HepG2 (cell line): ENCODE data around the gene HCFC1R1. TPM values are rescaled to one million over a fixed set of nuclear protein-coding genes. Genes with fewer than 3 reads are reported as not detected.

Experiments used
- ATAC-seq: fragments of 200-7000 bp; cut with Tn5 transposase; 3 replicates; pipeline ENCODE4 v1.9.1; 2020; ENCODE audit warnings: mild to moderate bottlenecking, moderate library complexity
- BruUV-seq: library from RNA; stranded (reverse); fragments of 400-500 nt; replicated peaks from 2 replicates; lab custom pipeline; 2021; lab: Mats Ljungman, UMichigan
- CTCF ChIA-PET: fragments of 300-600 bp; formaldehyde crosslinking; extraction: SDS; loops from one replicate; lab custom pipeline; 2021; ENCODE audit warnings: low total read pairs, inconsistent platforms, low intra/inter-chr PET ratio; lab: Yijun Ruan, JAX
- POLR2A ChIA-PET: fragments of 350-600 bp; sonication (Branson Sonifier 250); formaldehyde crosslinking; loops from one replicate; lab custom pipeline; 2020; ENCODE audit warnings: antibody characterized with exemption, inconsistent platforms; lab: Yijun Ruan, JAX
- DNase-seq: peaks from one replicate; pipeline ENCODE4 v3.0.0-alpha.2; 2015; ENCODE audit warnings: low spot score
- FAIRE-seq: peaks from 3 replicates; lab custom pipeline; 2011; peaks lifted over from hg19 to GRCh38; lab: Jason Lieb, UNC
- H2AFZ ChIP-seq: one replicate; pipeline ENCODE4 v1.6.1; 2011; ENCODE audit warnings: low read length, inconsistent platforms
- H3K27ac ChIP-seq: fragments of 300-600 bp; 3 replicates; pipeline ENCODE4 v1.8.0; 2011; ENCODE audit warnings: mixed run types, mild to moderate bottlenecking, mixed read lengths, low read length, inconsistent platforms; ENCODE audit not compliant: insufficient read depth; ENCODE audit errors: extremely low read length
- H3K27me3 ChIP-seq, 2 experiments: fragments of 200-600 bp in 1 of 2; 2 replicates in 1 of 2; 3 replicates in 1 of 2; pipeline versions ENCODE4 v1.6.0 to v1.8.0; 2011; ENCODE audit warnings: low read length in 2 of 2, mild to moderate bottlenecking in 2 of 2, moderate library complexity in 2 of 2, inconsistent platforms in 1 of 2; ENCODE audit not compliant: insufficient read depth in 2 of 2, control insufficient read depth in 1 of 2
- H3K36me3 ChIP-seq, 2 experiments: fragments of 200-600 bp in 1 of 2; replicated peaks in 1 of 2; 2 replicates in 1 of 2; 3 replicates in 1 of 2; pipeline versions ENCODE4 v1.5.1 to v1.8.0; 2011; ENCODE audit warnings: low read length in 2 of 2, inconsistent platforms in 1 of 2; ENCODE audit not compliant: insufficient read depth in 2 of 2, control insufficient read depth in 1 of 2
- H3K4me1 ChIP-seq: 2 replicates; pipeline ENCODE4 v1.5.1; 2012; ENCODE audit warnings: low read length, inconsistent platforms; ENCODE audit not compliant: insufficient read depth
- H3K4me2 ChIP-seq: 2 replicates; pipeline ENCODE4 v1.6.0; 2011; ENCODE audit warnings: low read depth, low read length, inconsistent platforms
- H3K4me3 ChIP-seq, 3 experiments: fragments of 200-600 bp in 1 of 3; sonication (generic), shearing (Covaris generic) in 1 of 3; replicated peaks in 1 of 3; 2 replicates each; pipeline ENCODE4 v1.5.1; 2011 to 2016; ENCODE audit warnings: low read length in 3 of 3, inconsistent platforms in 2 of 3, low read depth in 2 of 3, mild to moderate bottlenecking in 2 of 3, control low read depth in 1 of 3, mixed read lengths in 1 of 3; ENCODE audit not compliant: insufficient read depth in 1 of 3
- H3K79me2 ChIP-seq: one replicate; pipeline ENCODE4 v1.6.1; 2011; ENCODE audit warnings: low read length, inconsistent platforms; ENCODE audit not compliant: insufficient read depth
- H3K9ac ChIP-seq: 2 replicates; pipeline ENCODE4 v1.6.0; 2011; ENCODE audit warnings: mild to moderate bottlenecking, low read depth, low read length, inconsistent platforms; ENCODE audit not compliant: insufficient read depth
- H3K9me3 ChIP-seq: 2 replicates; pipeline ENCODE4 v1.5.1; 2012; ENCODE audit warnings: mild to moderate bottlenecking, low read length
- H4K20me1 ChIP-seq: 2 replicates; pipeline ENCODE4 v1.6.0; 2011; ENCODE audit warnings: inconsistent platforms, mild to moderate bottlenecking, low read length, moderate library complexity; ENCODE audit not compliant: insufficient read depth
- CENPBD1 ChIP-seq: sonication (generic); formaldehyde crosslinking; IDR thresholded peaks from 2 replicates; pipeline ENCODE4 v1.8.0; 2022; ENCODE audit warnings: missing genetic modification reagents, low read depth, mild to moderate bottlenecking, borderline replicate concordance
- DBP ChIP-seq: sonication (generic); formaldehyde crosslinking; IDR thresholded peaks from 2 replicates; pipeline ENCODE4 v1.4.0; 2020; ENCODE audit warnings: missing genetic modification reagents; ENCODE audit errors: not compliant biosample characterization
- DNMT1 ChIP-seq: sonication (generic); formaldehyde crosslinking; IDR thresholded peaks from 2 replicates; pipeline ENCODE4 v1.5.1; 2020; ENCODE audit warnings: mild to moderate bottlenecking, missing genetic modification reagents
- ERF ChIP-seq: IDR thresholded peaks from 2 replicates; pipeline ENCODE4 v1.6.1; 2018; ENCODE audit warnings: missing biosample characterization, missing genetic modification reagents
- HNRNPL ChIP-seq: fragments of 200-400 bp; formaldehyde crosslinking; IDR thresholded peaks from 2 replicates; pipeline ENCODE4 v1.6.1; 2017; ENCODE audit warnings: mild to moderate bottlenecking, low read depth, low read length
- HOXA5 ChIP-seq: sonication (generic); formaldehyde crosslinking; IDR thresholded peaks from 2 replicates; pipeline ENCODE4 v1.4.0; 2020; ENCODE audit warnings: missing genetic modification reagents
- KLF13 ChIP-seq: sonication (generic); formaldehyde crosslinking; IDR thresholded peaks from 2 replicates; pipeline ENCODE4 v1.4.0; 2020; ENCODE audit warnings: mild to moderate bottlenecking, missing genetic modification reagents
- MXI1 ChIP-seq: IDR thresholded peaks from 3 replicates; pipeline ENCODE4 v1.6.1; 2012; ENCODE audit warnings: low read depth, low read length, inconsistent platforms, borderline replicate concordance
- NFE2 ChIP-seq: sonication (generic); formaldehyde crosslinking; IDR thresholded peaks from 2 replicates; pipeline ENCODE4 v1.4.0; 2020; ENCODE audit warnings: missing genetic modification reagents
- PAF1 ChIP-seq: IDR thresholded peaks from 2 replicates; pipeline ENCODE4 v1.6.1; 2016; ENCODE audit warnings: missing genetic modification reagents, missing compliant biosample characterization
- PATZ1 ChIP-seq: sonication (generic); formaldehyde crosslinking; IDR thresholded peaks from 2 replicates; pipeline ENCODE4 v1.4.0; 2020; ENCODE audit warnings: missing genetic modification reagents
- PCBP2 ChIP-seq: fragments of 200-400 bp; formaldehyde crosslinking; optimal IDR thresholded peaks from 2 replicates; pipeline ENCODE3; 2018; ENCODE audit warnings: low read length, low read depth; ENCODE audit not compliant: poor library complexity, severe bottlenecking
- PLSCR1 ChIP-seq: sonication (generic); formaldehyde crosslinking; IDR thresholded peaks from 2 replicates; pipeline ENCODE4 v1.5.0; 2020; ENCODE audit warnings: missing genetic modification reagents, mild to moderate bottlenecking, borderline replicate concordance
- REXO4 ChIP-seq: sonication (generic); formaldehyde crosslinking; IDR thresholded peaks from 2 replicates; pipeline ENCODE4 v1.8.0; 2022; ENCODE audit warnings: missing genetic modification reagents, mild to moderate bottlenecking, borderline replicate concordance
- SMARCC2 ChIP-seq: fragments of 450-650 bp; IDR thresholded peaks from 2 replicates; pipeline ENCODE4 v1.6.1; 2017; ENCODE audit warnings: antibody characterized with exemption, mild to moderate bottlenecking
- TEAD3 ChIP-seq: optimal IDR thresholded peaks from 2 replicates; pipeline ENCODE3; 2016; ENCODE audit warnings: borderline replicate concordance
- ZSCAN30 ChIP-seq: sonication (generic); formaldehyde crosslinking; IDR thresholded peaks from 2 replicates; pipeline ENCODE4 v1.5.0; 2020; ENCODE audit warnings: mild to moderate bottlenecking, missing genetic modification reagents
- WGBS: methylation state at CpG from one replicate; pipeline ENCODE4 v1.1.6; 2017; ENCODE audit warnings: low lambda C conversion rate; 5-methylcytosine and 5-hydroxymethylcytosine counted together
- in situ Hi-C: cut with HindIII; loops from 2 replicates; pipeline ENCODE4 v1.10.0; 2017; ENCODE audit warnings: low pct_unique_long_range_greater_than_20kb; ENCODE audit not compliant: extremely low pct_ligation_motif_present
- intact Hi-C: fragments of 100-400 bp; cut with micrococcal nuclease; formaldehyde crosslinking; loops from one replicate; pipeline ENCODE4 v1.10.0; 2022; ENCODE audit not compliant: unreplicated experiment
- polyA plus RNA-seq, 8 experiments: library from polyadenylated mRNA; depleted of rRNA in 3 of 8; stranded (reverse) in 7 of 8; unstranded in 1 of 8; fragments of >200 nt; fragmentation: Illumina TruSeq in 4 of 8; extraction: Trizol in 4 of 8; gene quantifications; 2 replicates each; pipeline versions ENCODE4 v1.2.1 to v1.2.3, GENCODE V29; 2011 to 2016; ENCODE audit warnings: low read depth in 4 of 8, missing spikeins in 1 of 8, mixed read lengths in 1 of 8; ENCODE audit not compliant: insufficient read depth in 1 of 8
- total RNA-seq, 5 experiments: library from RNA; depleted of rRNA; stranded (reverse); fragments of >200 nt; fragmentation: Illumina TruSeq; extraction: Trizol; gene quantifications; 2 replicates each; pipeline ENCODE4 v1.2.3, GENCODE V29; 2016; ENCODE audit warnings: low read depth in 1 of 5

The HCFC1R1 gene
- total and polyA plus RNA-seq, 2 of the 13 experiments (the other 11 are each of a cell fraction or from before 2014, with no cell fraction given) = 13.8 to 16.1 TPM

GRCh38 chr16:3051009-3051408 lies 27.3 kb upstream of the HCFC1R1 start:
- H3K9me3 ChIP-seq = no peaks in the 10 kb centered on the region

GRCh38 chr16:3050487-3050886 lies 26.7 kb upstream of the HCFC1R1 start:
- ChIA-PET CTCF (no interaction called here), POLR2A (interaction anchor here (1.4 kb wide), 1 partner anchor 9 kb away, joined by 3 read pairs; no protein-coding TSS in a partner anchor)
- in situ Hi-C loops (no loop called here), intact Hi-C loops (no loop called here)
- no peak overlapping the region for H3K4me3 ChIP-seq
- no peak overlapping the region for H3K9ac ChIP-seq
- H3K9me3 ChIP-seq = no peaks in the 10 kb centered on the region
- no peak overlapping the region for H3K27ac ChIP-seq
- no peak for DNase-seq
- H3K4me1 ChIP-seq = peaks cover 5% of the 10 kb centered on the region; the same call in 1 of the 2 replicates
- no peak overlapping the region for H2AFZ ChIP-seq
- TF ChIP-seq REXO4 (CRISPR knock-in tag) = no peak
- TF ChIP-seq PATZ1 (CRISPR knock-in tag) = no peak
- no peak for TF ChIP-seq DNMT1 (CRISPR knock-in tag)
- no peak for TF ChIP-seq HOXA5 (CRISPR knock-in tag)
- TF ChIP-seq TEAD3 (CRISPR knock-in tag) = no peak
- TF ChIP-seq ERF (CRISPR knock-in tag) = no peak
- no peak for TF ChIP-seq CENPBD1 (CRISPR knock-in tag)
- TF ChIP-seq PLSCR1 = no peak
- no peak for TF ChIP-seq HNRNPL
- no peak for TF ChIP-seq PCBP2
- no peak for TF ChIP-seq DBP (CRISPR knock-in tag)
- no peak for TF ChIP-seq SMARCC2
- TF ChIP-seq ZSCAN30 (CRISPR knock-in tag) = no peak
- no peak for TF ChIP-seq PAF1 (CRISPR knock-in tag)
- BruUV-seq = no TSS peak
- peaks cover 10 to 55% of the 10 kb centered on the region in 2 experiments for H3K27me3 ChIP-seq
- 19% methylated on average over 5 of the region's 5 CpGs for WGBS
- ATAC-seq = no peak
- no peaks in the 10 kb centered on the region for H3K36me3 ChIP-seq
- H4K20me1 ChIP-seq = no peaks in the 10 kb centered on the region
- H3K79me2 ChIP-seq = no peaks in the 10 kb centered on the region
- FAIRE-seq = no peak
- H3K4me2 ChIP-seq = no peak overlapping the region

More at GRCh38 chr16:3051009-3051408, 27.3 kb upstream of the HCFC1R1 start:
- WGBS = 57% methylated on average over 4 of the region's 4 CpGs
- ChIA-PET POLR2A (no interaction called here), CTCF (no interaction called here)
- BruUV-seq = no TSS peak
- Histone ChIP-seq H3K9ac (no peak overlapping the region), H3K4me3 (no peak overlapping the region), H3K27me3 (peaks cover 8 to 50% of the 10 kb centered on the region in 2 experiments), H2AFZ (no peak overlapping the region), H3K36me3 (no peaks in the 10 kb centered on the region), H3K27ac (no peak overlapping the region), H3K4me2 (no peak overlapping the region), H3K4me1 (peaks cover 2% of the 10 kb centered on the region; the same call in 1 of the 2 replicates), H4K20me1 (no peaks in the 10 kb centered on the region), H3K79me2 (no peaks in the 10 kb centered on the region)
- FAIRE-seq (no peak), ATAC-seq (no peak), DNase-seq (no peak)
- intact Hi-C loops = no loop called here
- in situ Hi-C loops = no loop called here
- TF ChIP-seq KLF13 (CRISPR knock-in tag) (no peak), MXI1 (no peak), NFE2 (CRISPR knock-in tag) (no peak)
